Central memory CD4-positive, alpha-beta T cell (primary cell): ENCODE results near the gene POLR2J.
A peak's percentile ranks its signal among the peaks of the same experiment; 100 is the strongest.
"Not testable (repeated sequence)": the region's sequence is repeated elsewhere in the genome, so short reads cannot be mapped to it uniquely, and the experiment has no call there.

ENCODE experiments used
- DNase-seq: peaks from one replicate; pipeline ENCODE4 v3.0.0; 2022
- total RNA-seq, 3 experiments: gene quantifications; one replicate each; lab custom pipeline; 2026; lab: John Stamatoyannopoulos, UW

Gene POLR2J
- total RNA-seq = 12.0 to 24.2 (median 14.9) reads per million in 3 experiments

GRCh38 chr7:102478314-102479208, at the start of gene POLR2J:
Gene POLR2J, minus strand, starts transcription at chr7:102478922. Its CDS starts 62 bp downstream, at chr7:102478860.
- peak; percentile 88 for DNase-seq

GRCh38 chr7:102527822-102528793, 49.4 kb upstream of the POLR2J start:
- DNase-seq = not testable (repeated sequence)

DNA sequence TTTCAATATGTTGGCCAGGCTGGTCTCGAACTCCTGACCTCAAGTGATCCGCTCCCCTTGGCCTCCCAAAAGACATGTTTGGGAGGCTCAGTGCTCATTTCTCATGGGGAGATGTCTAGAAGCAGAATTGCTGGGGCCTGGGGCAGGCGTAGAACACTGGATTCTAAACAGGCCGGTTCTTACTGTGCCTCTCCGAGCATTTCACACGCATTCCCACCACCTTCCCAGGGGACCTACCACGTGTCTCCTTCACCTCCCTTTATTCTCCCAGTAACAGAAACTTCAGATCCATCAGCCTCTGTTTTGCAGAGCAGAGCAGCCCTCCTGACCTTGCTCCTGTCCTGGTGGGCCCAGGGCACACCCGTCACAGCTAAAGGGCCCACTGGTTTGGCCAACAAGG, 48.5 kb upstream of the POLR2J start:
- DNase-seq = not testable (repeated sequence)

GRCh38 chr7:102524803-102525202, 46.1 kb upstream of the POLR2J start:
- DNase-seq = not testable (repeated sequence)

DNA sequence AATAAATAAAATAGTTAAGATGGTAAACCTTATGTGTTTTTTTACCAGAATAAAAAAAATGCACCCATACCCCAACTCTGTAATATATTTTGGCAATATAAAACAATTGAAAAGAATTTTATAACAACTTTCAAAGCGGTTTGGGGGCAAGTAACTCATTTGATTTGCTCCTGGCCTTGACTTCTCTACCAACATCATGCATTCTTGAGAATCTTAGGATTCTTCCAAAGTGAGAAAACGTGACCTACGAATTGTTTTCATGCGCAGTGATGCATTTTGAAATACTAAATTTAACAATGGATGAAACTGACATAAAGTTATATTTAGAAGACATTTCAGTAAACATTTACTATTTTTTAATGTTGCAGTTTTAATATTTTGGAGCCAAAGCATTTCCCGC, 42.1 kb upstream of the POLR2J start:
- not testable (repeated sequence) for DNase-seq

- DNase-seq = not testable (repeated sequence)
Observed at GRCh38 chr7:102517550-102518147, 38.9 kb upstream of the POLR2J start, which contains the start of gene RASA4B. Gene RASA4B, minus strand, starts transcription at chr7:102517777. Its CDS starts 67 bp downstream, at chr7:102517710.

- not testable (repeated sequence) for DNase-seq
Observed at GRCh38 chr7:102516951-102517350, 38.2 kb upstream of the POLR2J start.

- not testable (repeated sequence) for DNase-seq
Observed at GRCh38 chr7:102515889-102516288, 37.2 kb upstream of the POLR2J start.

DNA sequence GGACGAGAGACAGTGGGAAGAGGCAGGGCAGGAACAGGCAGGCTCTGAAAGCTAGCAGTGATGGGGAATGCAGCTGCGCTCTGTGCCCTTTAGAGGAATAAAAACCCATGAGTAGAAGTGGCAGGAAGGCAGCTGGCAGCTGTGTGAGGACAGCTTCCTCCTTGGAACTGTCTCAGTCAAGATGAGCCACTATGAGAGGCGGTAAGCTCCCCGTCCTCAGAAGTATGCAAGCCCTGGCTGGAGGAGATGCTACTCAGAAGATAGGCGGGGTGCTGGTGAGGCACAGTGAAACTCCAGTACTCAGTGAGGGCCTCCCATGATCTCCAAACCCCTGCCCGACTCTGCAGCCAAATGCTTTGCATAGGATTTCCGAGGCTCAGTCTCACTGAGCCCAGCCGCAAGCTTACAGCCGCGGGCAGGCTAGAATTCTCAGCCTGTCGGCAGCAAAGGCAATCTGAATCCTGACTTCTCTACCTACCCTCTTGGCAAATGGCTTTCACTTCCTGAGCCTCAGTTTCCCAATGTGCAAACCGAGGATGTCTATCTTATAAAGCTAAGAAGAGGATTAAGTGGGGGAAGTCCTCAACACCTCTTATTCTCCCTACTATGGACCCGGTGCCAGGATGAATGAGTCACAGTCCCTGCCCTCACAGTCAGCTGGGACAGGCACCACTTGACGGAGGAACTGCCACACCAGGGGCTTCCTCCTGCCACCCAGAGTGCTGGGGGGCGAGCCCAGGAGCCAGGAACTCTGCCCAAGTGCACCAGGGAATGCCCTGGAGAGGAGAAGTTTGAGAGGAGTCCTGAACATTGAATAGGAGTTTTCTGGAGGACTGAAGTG, 36.4 kb upstream of the POLR2J start:
- not testable (repeated sequence) for DNase-seq

- not testable (repeated sequence) for DNase-seq
Observed at GRCh38 chr7:102512642-102513221, 34.0 kb upstream of the POLR2J start.

DNA sequence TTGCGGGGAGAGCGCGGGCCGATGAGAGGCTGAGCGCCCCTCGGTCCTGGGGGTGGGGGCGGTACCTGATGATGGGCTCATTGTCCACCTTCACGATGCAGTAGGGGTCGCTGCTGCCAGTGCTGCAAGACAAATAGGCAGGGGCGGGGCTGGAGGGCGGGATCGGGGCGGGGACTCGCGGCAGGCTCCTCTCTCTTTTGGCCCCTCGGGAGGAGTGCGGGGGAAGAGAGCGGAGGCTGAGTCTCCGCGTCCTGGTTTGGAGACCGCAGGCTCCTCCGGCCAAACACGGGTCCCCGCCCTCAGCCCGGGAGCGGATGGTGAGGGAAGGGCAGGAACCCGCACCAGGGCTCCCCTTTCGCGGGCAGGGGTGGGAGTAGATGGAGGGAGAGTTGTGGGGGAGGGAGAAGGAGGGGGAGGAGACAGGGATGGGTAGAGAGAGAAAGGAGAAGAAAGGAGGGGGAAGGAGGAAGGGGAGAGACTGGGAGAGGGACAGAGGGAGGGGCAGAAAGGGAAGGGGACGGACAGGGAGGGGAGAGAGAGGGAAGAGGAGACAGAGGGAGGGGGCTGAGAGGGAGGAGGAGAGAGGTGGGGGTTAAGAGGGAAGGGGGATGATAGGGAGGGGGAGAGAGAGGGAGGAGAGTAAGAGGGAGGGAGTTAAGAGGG, 33.3 kb upstream of the POLR2J start:
- DNase-seq = not testable (repeated sequence)

GRCh38 chr7:102510575-102510974, 31.9 kb upstream of the POLR2J start:
- DNase-seq = not testable (repeated sequence)

GRCh38 chr7:102507410-102508088, 28.8 kb upstream of the POLR2J start:
- not testable (repeated sequence) for DNase-seq

- DNase-seq = not testable (repeated sequence)
Observed at GRCh38 chr7:102505298-102506185, 26.8 kb upstream of the POLR2J start.

GRCh38 chr7:102503141-102503540, 24.4 kb upstream of the POLR2J start:
- DNase-seq = not testable (repeated sequence)

DNA sequence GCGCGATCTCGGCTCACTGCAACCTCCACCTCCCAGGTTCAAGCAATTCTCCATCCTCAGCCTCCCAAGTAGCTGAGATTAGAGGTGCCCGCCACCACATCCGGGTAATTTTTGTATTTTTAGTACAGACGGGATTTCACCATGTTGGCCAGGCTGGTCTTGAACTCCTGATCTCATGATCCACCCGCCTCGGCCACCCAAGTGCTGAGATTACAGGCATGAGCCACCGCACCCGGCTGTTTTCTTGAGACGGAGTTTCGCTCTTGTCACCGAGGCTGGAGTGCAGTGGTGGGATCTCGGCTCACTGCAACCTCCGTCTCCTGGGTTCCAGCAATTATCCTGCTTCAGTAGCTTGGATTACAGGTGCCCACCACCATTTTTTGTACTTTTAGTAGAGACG, 19.6 kb upstream of the POLR2J start:
- not testable (repeated sequence) for DNase-seq

GRCh38 chr7:102497308-102497707, 18.6 kb upstream of the POLR2J start:
- not testable (repeated sequence) for DNase-seq

- not testable (repeated sequence) for DNase-seq
Observed at GRCh38 chr7:102496861-102497260, 18.1 kb upstream of the POLR2J start.
